Measurements from ENCODE around the gene LHPP.

Gene LHPP

DNA sequence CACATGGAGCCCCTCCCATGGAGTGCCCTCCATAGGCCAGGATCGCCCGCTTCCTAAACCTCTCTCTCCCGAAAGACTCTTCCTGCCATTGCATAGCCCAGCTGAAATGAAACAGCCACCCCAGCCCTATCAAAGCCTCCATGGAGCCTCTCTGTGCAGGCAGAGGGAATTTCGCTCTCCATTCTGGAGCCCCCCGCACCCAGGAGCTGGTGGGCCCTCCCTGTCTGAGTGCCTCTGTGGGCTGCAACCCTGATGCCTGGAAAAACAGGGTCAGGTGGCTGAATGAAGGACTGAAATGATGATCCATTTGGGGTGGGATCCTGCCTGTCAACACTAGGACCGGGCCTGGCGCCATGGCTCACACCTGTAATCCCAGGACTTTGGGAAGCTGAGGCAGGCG lies 176.1 kb downstream of the LHPP start:
- TF ChIP-seq, protein P1, sequence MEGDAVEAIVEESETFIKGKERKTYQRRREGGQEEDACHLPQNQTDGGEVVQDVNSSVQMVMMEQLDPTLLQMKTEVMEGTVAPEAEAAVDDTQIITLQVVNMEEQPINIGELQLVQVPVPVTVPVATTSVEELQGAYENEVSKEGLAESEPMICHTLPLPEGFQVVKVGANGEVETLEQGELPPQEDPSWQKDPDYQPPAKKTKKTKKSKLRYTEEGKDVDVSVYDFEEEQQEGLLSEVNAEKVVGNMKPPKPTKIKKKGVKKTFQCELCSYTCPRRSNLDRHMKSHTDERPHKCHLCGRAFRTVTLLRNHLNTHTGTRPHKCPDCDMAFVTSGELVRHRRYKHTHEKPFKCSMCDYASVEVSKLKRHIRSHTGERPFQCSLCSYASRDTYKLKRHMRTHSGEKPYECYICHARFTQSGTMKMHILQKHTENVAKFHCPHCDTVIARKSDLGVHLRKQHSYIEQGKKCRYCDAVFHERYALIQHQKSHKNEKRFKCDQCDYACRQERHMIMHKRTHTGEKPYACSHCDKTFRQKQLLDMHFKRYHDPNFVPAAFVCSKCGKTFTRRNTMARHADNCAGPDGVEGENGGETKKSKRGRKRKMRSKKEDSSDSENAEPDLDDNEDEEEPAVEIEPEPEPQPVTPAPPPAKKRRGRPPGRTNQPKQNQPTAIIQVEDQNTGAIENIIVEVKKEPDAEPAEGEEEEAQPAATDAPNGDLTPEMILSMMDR (IDR thresholded peaks at IDR 0.05), result no peak
- no peaks in the 10 kb centered on the region for H3K36me3 ChIP-seq
- no peak overlapping the region for H3K4me3 ChIP-seq (ENCODE audit: low read depth in 1 of 2, low read length in 1 of 2)
- H3K27me3 ChIP-seq, result no peaks in the 10 kb centered on the region
- H3K9me3 ChIP-seq, result no peaks in the 10 kb centered on the region
- peaks cover 62 to 65% of the 10 kb centered on the region in 2 experiments for H3K4me1 ChIP-seq (ENCODE audit: control insufficient read depth in 1 of 2, insufficient read depth in 1 of 2, low read depth in 1 of 2, low read length in 1 of 2)
- peak overlapping the region; percentile 99 for H3K27ac ChIP-seq

DNA sequence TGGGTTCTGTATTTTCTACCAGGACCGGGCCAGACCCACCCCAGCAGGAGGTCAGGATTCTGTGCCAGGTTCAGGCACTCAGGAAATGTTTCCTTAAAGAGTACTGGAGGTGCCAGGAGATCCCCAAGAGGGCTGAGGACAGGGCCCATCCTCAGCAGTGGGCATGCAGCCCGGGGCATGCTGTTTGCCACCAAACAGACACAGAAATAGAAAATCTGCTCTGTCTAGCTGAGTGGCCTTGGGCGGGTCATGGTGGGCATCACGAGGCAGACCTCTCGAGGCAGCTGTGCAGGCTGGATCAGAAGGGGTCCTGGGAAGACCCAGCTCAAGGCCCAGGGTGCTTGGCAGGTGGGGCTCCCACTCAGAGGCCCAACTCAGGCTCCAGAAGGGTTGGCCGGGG lies 177.6 kb downstream of the LHPP start:
- no peak overlapping the region for H3K4me3 ChIP-seq (ENCODE audit: low read depth in 1 of 2, low read length in 1 of 2)
- no peaks in the 10 kb centered on the region for H3K36me3 ChIP-seq
- no peaks in the 10 kb centered on the region for H3K27me3 ChIP-seq
- H3K27ac ChIP-seq, result peak overlapping the region; percentile 99
- H3K9me3 ChIP-seq, result no peaks in the 10 kb centered on the region
- TF ChIP-seq, protein P1 (IDR thresholded peaks at IDR 0.05), result no peak
- H3K4me1 ChIP-seq (ENCODE audit: control insufficient read depth in 1 of 2, insufficient read depth in 1 of 2, low read depth in 1 of 2, low read length in 1 of 2), result peaks cover 66 to 77% of the 10 kb centered on the region in 2 experiments

DNA sequence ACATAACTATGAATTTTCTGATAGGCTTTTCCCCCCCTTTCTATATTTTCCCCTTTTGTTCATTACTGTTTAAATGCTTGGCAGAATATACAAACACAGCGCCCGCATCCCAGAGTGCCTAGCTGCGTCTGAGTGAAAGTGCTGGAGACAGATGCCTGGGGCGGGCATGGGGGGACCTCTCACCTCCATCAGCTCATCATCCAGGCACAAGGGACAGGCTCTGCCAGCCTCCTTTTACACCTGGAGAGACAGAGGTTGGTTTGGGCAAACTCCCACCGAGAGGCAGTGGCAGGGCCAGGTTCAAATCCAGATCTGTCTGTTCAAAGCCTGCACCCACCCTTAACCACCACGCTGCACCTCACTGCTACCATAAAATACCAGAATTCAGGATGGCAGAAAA lies 178.0 kb downstream of the LHPP start:
- H3K4me1 ChIP-seq (ENCODE audit: control insufficient read depth in 1 of 2, insufficient read depth in 1 of 2, low read depth in 1 of 2, low read length in 1 of 2), result peaks cover 66 to 81% of the 10 kb centered on the region in 2 experiments

DNA sequence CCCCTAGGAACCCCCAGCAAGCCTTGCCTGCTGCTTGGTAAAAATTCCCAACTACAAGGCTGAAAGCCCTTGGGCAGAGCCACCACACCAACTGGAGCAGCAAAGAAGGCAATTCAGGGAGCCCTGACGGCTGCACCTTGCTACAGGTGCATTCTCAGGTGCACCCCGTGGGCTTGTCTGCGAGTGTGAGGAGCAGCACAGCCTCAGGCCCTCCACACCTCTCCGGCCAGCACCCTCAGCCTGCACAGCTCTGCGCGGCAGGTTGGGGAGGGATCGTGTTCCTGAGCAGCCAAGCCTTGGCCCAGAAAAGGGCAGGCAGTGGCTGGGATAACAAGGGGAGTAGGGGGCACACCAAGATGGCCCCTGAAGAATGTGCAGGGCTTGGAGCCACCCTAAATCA lies 178.4 kb downstream of the LHPP start:
- no peaks in the 10 kb centered on the region for H3K9me3 ChIP-seq
- H3K36me3 ChIP-seq, result no peaks in the 10 kb centered on the region
- peak overlapping the region; percentile 99 for H3K27ac ChIP-seq
- H3K4me3 ChIP-seq (ENCODE audit: low read depth in 1 of 2, low read length in 1 of 2), result peak overlapping the region; percentile 51 to 53
- H3K4me1 ChIP-seq (ENCODE audit: control insufficient read depth in 1 of 2, insufficient read depth in 1 of 2, low read depth in 1 of 2, low read length in 1 of 2), result peaks cover 66 to 85% of the 10 kb centered on the region in 2 experiments
- H3K27me3 ChIP-seq, result no peaks in the 10 kb centered on the region
- TF ChIP-seq, protein P1 (IDR thresholded peaks at IDR 0.05), result no peak

More for the DNA sequence above, 178.0 kb downstream of the LHPP start:
- Histone ChIP-seq H3K36me3 (no peaks in the 10 kb centered on the region), H3K27me3 (no peaks in the 10 kb centered on the region), H3K27ac (peak overlapping the region; percentile 99), H3K4me3 (ENCODE audit: low read depth in 1 of 2, low read length in 1 of 2) (no peak overlapping the region), H3K9me3 (no peaks in the 10 kb centered on the region)
- TF ChIP-seq, protein P1 (IDR thresholded peaks at IDR 0.05), result no peak

DNA sequence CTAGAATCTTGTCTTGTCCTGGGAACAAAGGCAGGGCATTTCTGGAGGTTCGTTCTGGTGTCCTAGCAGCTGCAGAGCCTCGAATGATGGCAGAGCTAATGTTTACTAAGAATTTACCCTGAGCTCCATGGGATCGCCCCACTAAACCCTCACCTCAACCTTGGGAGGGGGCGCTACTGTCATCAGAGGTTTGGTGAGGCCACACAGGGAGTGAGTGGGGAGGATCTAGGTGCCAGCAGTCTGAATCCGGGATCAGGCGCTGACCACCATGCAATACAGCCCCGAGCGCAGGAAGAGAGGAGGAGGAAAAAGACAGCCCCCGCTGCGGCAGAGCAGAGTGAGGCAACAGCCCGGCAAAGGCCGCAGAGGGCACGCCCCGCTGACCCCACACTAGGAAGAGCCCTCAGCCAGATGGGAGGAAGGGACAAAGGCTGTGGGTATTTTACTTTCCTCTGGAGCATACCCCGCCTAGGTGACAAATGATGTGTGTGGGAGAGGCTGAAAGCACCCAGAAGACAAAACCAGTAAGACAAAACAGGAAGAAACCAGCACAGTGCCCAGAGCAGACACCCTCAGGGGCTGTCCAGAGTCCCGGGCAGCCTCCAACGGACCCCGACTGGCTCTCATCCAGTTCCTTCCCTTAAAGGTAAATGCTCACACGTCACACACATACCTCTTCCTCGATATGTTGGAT lies 179.1 kb downstream of the LHPP start:
- Histone ChIP-seq H3K27ac (peak overlapping the region; percentile 99), H3K4me3 (ENCODE audit: low read depth in 1 of 2, low read length in 1 of 2) (peak overlapping the region; percentile 51 to 53), H3K4me1 (ENCODE audit: control insufficient read depth in 1 of 2, insufficient read depth in 1 of 2, low read depth in 1 of 2, low read length in 1 of 2) (peaks cover 70 to 92% of the 10 kb centered on the region in 2 experiments), H3K27me3 (no peaks in the 10 kb centered on the region), H3K36me3 (no peaks in the 10 kb centered on the region), H3K9me3 (no peaks in the 10 kb centered on the region)
- TF ChIP-seq, protein P1 (IDR thresholded peaks at IDR 0.05), result no peak
